ENCODE results near the gene ZNF273.
"Not testable (repeated sequence)": the region's sequence is repeated elsewhere in the genome, so short reads cannot be mapped to it uniquely, and the experiment has no call there.

Gene ZNF273

DNA sequence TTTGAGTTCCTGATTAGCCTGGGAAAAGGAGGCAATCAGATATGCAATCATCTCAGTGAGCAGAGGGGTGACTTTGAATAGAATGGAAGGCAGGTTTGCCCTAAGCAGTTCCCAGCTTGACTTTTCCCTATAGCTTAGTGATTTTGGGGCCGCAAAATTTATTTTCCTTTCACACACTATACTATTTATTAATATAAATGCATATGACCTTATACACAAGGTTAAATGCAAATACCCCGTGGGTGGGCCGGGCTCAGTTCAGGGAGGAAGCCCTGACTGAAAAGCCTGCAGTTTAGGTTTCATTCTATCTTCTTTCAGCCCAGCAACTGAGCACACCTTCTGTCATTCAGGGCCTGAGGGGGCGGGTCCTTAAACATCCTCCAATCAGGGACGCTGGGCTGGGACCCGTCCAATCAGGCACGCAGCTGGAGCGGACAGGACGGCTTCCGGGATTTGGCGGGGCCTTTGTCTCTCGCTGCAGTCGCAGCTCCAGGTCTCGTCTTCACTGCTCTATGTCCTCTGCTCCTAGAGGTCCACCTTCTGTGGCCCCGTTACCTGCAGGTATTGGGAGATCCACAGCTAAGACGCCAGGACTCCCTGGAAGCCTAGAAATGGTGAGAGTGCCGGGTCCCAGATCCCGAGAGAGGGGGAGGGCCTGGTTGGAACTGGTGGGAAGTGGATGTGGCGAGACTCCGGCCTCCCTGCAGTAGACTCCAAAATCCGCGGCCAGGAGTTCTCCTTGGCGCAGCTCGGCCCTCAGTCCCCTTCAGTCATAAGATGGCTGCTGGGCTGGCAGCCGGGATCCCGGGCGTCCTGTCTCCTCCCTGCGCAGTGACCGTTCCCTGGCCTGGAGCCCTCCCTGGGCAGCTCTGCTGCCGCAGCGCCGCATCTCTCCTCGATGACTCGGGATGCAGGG is at the start of gene ZNF273:
Gene ZNF273, plus strand, starts transcription at position 468 of the 916 bp plus-strand sequence. Its CDS starts 45 bp downstream, at position 513.
- DNase-seq = peak; percentile 90
- Mint-ChIP-seq H3K9me3 (no peaks in the 10 kb centered on the region), H3K27me3 (no peaks in the 10 kb centered on the region), H3K4me3 (peak within 1 kb of the TSS; percentile 98), H3K27ac (peak within 1 kb of the TSS; percentile 95), H3K4me1 (ENCODE audit: low read depth) (peaks cover 45% of the 10 kb centered on the region), H3K36me3 (ENCODE audit: low read depth) (peaks cover 42% of the 10 kb centered on the region)

DNA sequence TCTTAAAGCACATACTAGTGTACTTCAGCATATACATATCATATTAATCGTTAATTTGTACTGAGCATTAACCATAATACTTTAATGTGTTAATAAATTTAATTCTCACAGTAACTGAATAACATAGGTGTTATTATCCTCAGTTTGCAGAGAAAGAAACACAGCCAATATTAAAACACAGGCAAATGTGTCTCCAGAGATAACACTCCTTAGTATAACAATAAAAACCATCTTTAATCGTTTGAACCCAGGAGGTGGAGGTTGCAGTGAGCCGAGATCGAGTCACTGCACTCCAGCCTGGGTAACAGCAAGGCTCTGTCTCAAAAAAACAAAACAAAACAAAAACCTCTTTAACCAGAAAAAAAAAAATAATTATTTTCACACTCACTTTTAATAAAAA is 49.4 kb upstream of the ZNF273 start:
- DNase-seq = no peak
- H3K36me3 Mint-ChIP-seq (ENCODE audit: low read depth) = peaks cover 3% of the 10 kb centered on the region
- H3K4me1 Mint-ChIP-seq (ENCODE audit: low read depth) = no peaks in the 10 kb centered on the region
- H3K27me3 Mint-ChIP-seq = no peaks in the 10 kb centered on the region
- peaks cover 10% of the 10 kb centered on the region for H3K9me3 Mint-ChIP-seq
- no peak overlapping the region for H3K27ac Mint-ChIP-seq
- H3K4me3 Mint-ChIP-seq = no peak overlapping the region

DNA sequence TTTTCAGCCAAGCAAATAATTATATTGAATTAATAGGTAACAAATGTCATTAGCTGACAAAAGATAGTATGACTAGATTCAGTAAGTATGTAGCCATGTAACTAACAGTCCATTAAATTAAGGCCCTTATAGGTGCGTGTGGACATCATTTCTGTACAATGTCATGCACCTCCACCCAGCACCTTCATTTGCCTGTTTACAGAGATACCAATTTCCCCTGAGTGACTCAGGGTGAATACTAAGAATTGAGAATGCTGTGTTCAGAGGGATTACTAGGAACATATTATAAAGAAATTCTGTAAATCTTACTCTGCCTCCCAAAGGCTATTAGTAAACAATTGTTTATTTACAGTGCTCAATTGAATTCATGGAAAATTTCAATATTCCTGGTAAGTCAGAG is 48.1 kb upstream of the ZNF273 start:
- Mint-ChIP-seq H3K9me3 (peaks cover 10% of the 10 kb centered on the region), H3K27me3 (no peaks in the 10 kb centered on the region), H3K4me3 (no peak overlapping the region), H3K27ac (no peak overlapping the region), H3K36me3 (ENCODE audit: low read depth) (peaks cover 3% of the 10 kb centered on the region), H3K4me1 (ENCODE audit: low read depth) (no peaks in the 10 kb centered on the region)
- DNase-seq = no peak

DNA sequence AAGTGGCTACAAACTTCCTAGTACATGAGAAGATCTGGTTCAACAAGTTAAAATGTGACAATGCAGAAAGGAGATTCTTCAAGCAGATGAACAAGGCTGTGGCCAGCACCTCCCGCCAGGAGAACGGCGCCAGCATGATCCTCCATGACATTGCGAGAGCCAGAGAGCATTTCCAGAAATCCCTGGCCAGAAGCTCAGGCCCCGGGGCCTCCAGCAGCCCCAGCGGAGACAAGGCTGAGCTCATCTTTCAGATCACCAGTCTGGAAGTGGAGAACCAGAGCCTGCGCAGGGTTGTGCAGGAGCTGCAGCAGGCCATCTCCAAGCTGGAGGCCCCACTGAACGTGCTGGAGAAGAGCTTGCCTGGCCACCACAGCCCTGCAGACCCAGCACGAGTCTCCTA is 40.1 kb upstream of the ZNF273 start:
- Mint-ChIP-seq H3K4me1 (ENCODE audit: low read depth) (no peaks in the 10 kb centered on the region), H3K9me3 (peaks cover 7% of the 10 kb centered on the region), H3K4me3 (no peak overlapping the region), H3K27ac (no peak overlapping the region), H3K36me3 (ENCODE audit: low read depth) (no peaks in the 10 kb centered on the region), H3K27me3 (no peaks in the 10 kb centered on the region)
- no peak for DNase-seq

DNA sequence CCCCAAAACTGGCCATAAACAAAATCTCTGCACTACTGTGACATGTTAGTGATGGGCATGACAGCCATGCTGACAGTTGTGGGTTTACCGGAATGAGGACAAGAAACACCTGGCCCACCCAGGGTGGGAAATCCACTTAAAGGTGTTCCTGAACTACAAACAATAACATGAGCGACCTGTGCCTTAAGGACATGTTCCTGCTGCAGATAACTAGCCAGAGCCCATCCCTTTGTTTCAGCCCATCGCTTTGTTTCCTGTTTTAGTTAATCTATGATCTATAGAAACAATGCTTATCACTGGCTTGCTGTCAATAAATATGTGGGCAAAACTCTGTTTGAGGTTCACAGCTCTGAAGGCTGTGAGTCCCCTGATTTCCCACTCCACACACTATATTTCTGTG is 39.5 kb upstream of the ZNF273 start:
- not testable (repeated sequence) for H3K9me3 Mint-ChIP-seq; H3K27ac Mint-ChIP-seq; DNase-seq; H3K36me3 Mint-ChIP-seq (ENCODE audit: low read depth); H3K27me3 Mint-ChIP-seq; H3K4me3 Mint-ChIP-seq; H3K4me1 Mint-ChIP-seq (ENCODE audit: low read depth)

DNA sequence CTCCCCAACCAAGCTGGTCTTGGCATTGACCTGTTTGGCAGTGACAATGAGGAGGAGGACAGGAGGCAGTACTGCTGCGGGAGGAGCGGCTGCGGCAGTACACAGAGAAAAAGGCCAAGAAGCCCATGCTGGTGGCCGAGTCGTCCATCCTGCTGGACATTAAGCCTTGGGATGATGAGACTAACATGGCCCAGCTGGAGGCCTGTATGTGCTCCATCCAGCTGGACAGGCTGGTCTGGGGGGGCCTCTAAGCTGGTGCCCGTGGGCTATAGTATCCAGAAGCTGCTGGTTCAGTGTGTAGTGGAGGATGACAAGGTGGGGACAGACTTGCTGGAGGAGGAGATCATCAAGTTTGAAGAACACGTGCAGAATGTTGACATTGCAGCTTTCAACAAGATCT is 39.1 kb upstream of the ZNF273 start:
- H3K27ac Mint-ChIP-seq = no peak overlapping the region
- no peak overlapping the region for H3K4me3 Mint-ChIP-seq
- no peak for DNase-seq
- no peaks in the 10 kb centered on the region for H3K27me3 Mint-ChIP-seq
- H3K36me3 Mint-ChIP-seq (ENCODE audit: low read depth) = no peaks in the 10 kb centered on the region
- no peaks in the 10 kb centered on the region for H3K4me1 Mint-ChIP-seq (ENCODE audit: low read depth)
- H3K9me3 Mint-ChIP-seq = peaks cover 7% of the 10 kb centered on the region

DNA sequence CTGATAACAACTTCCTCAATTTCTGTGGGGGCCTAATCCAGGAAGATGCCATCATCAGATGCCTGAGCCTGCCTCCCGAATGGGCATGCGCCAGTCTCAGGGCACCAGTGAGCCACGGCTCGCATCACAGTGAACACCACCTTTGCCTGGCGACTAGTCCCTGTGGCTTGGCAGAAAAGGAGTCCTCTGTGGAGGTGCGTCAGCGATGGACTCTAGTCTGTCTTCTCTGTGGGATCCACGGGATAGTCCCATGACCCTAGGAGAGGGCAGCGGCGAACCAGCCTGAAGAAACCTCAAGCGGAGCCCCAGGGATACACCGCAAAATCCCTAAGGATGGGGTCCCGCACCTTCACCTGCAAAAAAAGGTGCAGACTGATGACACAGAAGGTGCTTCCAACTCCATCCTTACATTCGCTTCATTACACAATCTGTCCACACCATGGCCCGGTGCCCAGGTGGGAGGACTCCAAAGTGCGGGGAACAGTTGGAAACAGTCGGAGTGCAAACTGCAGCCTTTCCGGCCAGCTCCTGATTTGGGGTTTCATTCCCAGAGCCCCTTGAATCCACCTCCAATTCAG is 35.1 kb upstream of the ZNF273 start:
- no peaks in the 10 kb centered on the region for H3K36me3 Mint-ChIP-seq (ENCODE audit: low read depth)
- H3K4me1 Mint-ChIP-seq (ENCODE audit: low read depth) = no peaks in the 10 kb centered on the region
- H3K9me3 Mint-ChIP-seq = peaks cover 7% of the 10 kb centered on the region
- no peaks in the 10 kb centered on the region for H3K27me3 Mint-ChIP-seq
- no peak overlapping the region for H3K27ac Mint-ChIP-seq
- no peak overlapping the region for H3K4me3 Mint-ChIP-seq
- DNase-seq = no peak

DNA sequence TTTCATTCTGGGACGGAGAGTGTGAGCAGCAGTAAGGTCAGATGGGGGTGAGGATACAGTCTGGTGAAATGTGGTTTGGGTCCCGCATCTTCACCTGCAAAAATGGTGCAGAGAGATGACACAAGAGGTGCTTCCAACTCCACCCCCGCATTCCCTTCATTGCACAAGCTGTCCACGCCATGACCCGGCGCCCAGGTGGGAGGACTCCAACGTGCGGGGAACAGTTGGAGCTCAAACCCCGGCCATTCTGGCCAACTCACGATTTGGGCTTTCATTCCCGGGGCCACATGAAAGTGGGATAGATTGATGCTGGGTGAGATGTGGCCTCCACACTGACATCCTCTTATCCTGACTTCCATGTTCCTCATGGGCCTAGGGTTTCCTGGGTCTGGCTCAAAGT is 34.6 kb upstream of the ZNF273 start:
- no peaks in the 10 kb centered on the region for H3K4me1 Mint-ChIP-seq (ENCODE audit: low read depth)
- no peaks in the 10 kb centered on the region for H3K36me3 Mint-ChIP-seq (ENCODE audit: low read depth)
- H3K4me3 Mint-ChIP-seq = no peak overlapping the region
- H3K27me3 Mint-ChIP-seq = no peaks in the 10 kb centered on the region
- no peak overlapping the region for H3K27ac Mint-ChIP-seq
- DNase-seq = no peak
- H3K9me3 Mint-ChIP-seq = peaks cover 5% of the 10 kb centered on the region

DNA sequence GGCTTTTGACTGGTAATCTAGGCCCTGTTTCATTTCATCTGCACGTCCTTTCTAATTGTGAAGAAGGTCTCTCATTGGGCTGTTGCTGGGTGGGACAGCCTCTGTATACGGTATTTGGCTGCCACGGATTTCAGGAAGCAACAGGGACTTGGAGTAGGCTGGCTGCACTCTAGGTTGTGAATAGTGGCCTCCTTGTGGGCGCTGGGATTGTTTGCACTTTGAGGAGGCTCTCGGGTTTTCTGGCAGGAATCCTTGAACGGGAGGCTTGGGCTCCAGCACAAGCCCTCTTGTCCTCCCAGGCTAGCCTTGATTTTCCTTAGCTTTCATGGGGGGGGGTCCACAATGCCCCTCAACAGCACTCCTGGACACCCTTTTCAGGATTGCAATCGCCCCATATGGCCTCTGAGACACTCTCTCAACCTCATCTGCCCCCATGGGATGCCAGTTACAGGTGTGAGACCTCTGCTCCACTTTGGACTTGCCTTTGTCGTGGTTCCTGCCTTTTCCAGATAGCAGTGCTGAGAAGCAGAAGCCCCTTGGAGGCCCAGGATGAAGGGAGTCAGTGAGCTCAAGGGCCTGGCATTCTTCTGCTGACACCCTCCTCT is 33.9 kb upstream of the ZNF273 start:
- Mint-ChIP-seq H3K4me3 (no peak overlapping the region), H3K27ac (no peak overlapping the region), H3K36me3 (ENCODE audit: low read depth) (no peaks in the 10 kb centered on the region), H3K9me3 (peaks cover 4% of the 10 kb centered on the region), H3K27me3 (peaks cover 3% of the 10 kb centered on the region), H3K4me1 (ENCODE audit: low read depth) (no peaks in the 10 kb centered on the region)
- DNase-seq = no peak

DNA sequence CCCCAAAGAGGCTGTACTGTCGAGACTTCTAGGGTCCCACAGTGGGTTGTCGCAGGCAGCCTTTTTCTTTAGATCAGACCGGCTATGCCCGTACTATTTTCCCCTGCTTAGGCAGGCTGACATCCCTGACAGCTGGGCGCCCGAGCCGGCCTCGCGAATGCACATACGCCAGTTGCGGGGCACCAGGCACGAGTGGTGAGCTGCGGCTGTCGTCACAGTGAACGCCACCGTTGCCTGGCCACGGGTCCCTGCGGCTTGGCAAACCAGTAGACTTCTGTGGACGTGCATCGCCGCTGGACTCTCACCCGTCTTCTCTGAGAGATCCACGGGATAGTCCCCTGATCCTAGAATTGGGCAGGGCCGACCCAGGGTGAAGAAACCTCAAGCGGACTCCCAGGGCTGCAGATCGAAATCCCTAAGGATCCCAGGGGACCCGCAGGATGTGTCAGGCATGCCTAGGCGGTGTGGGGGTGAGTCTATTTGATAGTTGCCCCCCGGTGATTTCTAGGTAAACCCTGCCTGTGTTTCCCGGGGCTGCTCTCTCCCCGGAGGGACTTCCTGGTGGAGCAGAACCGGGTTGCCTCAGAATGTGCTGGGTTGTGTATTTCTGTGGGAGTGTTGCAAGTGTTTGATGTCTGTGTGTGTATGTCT is 33.0 kb upstream of the ZNF273 start:
- DNase-seq = no peak
- Mint-ChIP-seq H3K4me1 (ENCODE audit: low read depth) (no peaks in the 10 kb centered on the region), H3K36me3 (ENCODE audit: low read depth) (no peaks in the 10 kb centered on the region), H3K9me3 (peaks cover 4% of the 10 kb centered on the region), H3K4me3 (no peak overlapping the region), H3K27me3 (peaks cover 3% of the 10 kb centered on the region), H3K27ac (no peak overlapping the region)

DNA sequence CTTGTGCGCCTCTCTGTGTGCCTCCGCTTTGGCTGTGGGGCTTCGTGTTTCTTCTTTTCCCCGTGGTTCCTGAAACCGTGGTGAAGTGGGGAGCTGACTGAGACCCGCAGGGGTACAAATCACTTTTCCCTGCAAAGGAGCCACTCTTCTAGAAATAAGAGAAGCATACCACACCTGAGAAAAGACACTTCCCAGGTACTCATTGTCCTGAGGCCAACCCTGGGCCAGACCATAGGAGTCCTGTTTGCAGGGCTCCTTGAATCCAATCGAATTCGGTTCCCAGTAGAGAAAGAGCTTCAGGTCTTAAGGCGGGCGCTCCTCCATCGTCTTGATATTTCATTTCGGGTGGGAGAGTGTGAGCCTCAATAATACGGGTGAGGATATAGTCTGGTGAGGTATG is 32.4 kb upstream of the ZNF273 start:
- Mint-ChIP-seq H3K9me3 (peaks cover 4% of the 10 kb centered on the region), H3K36me3 (ENCODE audit: low read depth) (no peaks in the 10 kb centered on the region), H3K27ac (no peak overlapping the region), H3K27me3 (peaks cover 9% of the 10 kb centered on the region), H3K4me3 (no peak overlapping the region), H3K4me1 (ENCODE audit: low read depth) (no peaks in the 10 kb centered on the region)
- no peak for DNase-seq

DNA sequence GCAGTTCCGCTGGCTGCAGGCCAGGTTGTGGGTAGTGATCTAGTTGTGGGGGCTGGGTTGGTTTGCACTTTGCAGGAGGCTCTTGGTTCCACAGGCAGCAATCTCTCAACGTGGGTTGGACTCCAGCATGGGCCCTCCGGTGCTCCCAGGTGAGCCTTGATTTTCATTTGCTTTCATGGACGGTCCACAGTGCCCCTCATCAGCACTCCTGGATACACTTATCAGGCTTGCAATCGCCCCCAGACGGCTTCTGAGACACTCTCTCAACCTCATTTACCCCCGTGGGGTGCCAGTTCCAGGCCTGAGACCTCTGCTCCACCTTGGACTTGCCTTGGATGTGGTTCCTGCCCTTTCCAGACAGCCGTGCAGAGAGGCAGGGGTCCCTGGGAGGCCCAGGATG is 31.3 kb upstream of the ZNF273 start:
- Mint-ChIP-seq H3K4me1 (ENCODE audit: low read depth) (no peaks in the 10 kb centered on the region), H3K4me3 (no peak overlapping the region), H3K27ac (no peak overlapping the region), H3K27me3 (peaks cover 17% of the 10 kb centered on the region), H3K36me3 (ENCODE audit: low read depth) (no peaks in the 10 kb centered on the region), H3K9me3 (peaks cover 4% of the 10 kb centered on the region)
- DNase-seq = no peak

DNA sequence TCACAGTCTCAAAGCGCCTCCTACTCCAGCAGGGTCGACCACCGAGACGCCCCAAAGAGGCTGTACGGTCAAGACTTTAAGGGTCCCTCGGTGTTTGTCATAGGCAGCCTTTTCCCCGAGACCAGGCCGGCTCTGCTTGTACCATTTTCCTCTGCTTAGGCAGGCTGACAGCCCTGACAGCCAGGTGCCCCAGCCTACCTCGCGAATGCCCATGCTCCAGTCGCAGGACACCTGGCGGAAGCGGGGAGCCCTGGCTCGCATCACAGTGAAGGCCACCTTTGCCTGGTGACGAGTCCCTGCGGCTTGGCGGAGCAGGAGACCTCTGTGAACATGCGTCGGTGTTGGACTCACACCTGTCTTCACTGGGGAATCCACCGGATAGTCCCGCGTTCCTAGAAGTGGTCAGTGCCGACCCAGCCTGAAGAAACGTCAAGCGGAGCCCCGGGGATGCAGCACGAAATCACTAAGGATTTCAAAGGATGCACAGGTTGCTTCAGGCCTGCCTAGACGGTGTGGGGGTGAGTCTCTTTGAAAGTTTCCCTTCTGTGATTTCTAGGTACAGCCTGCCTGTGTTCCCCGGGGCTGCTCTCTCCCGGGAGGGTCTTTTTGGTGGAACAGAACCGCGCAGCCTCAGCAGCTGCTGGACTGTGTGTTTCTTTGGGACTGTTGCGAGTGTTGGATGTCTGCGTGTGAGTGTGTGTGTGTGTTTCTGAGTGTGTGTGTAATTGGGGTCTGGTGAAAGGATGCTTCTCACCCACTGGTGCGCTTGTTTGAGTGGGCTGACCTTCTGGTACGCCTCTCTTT is 30.5 kb upstream of the ZNF273 start:
- Mint-ChIP-seq H3K4me1 (ENCODE audit: low read depth) (peaks cover 5% of the 10 kb centered on the region), H3K36me3 (ENCODE audit: low read depth) (no peaks in the 10 kb centered on the region), H3K9me3 (peaks cover 4% of the 10 kb centered on the region), H3K27me3 (peaks cover 23% of the 10 kb centered on the region), H3K27ac (no peak overlapping the region), H3K4me3 (no peak overlapping the region)
- no peak for DNase-seq

DNA sequence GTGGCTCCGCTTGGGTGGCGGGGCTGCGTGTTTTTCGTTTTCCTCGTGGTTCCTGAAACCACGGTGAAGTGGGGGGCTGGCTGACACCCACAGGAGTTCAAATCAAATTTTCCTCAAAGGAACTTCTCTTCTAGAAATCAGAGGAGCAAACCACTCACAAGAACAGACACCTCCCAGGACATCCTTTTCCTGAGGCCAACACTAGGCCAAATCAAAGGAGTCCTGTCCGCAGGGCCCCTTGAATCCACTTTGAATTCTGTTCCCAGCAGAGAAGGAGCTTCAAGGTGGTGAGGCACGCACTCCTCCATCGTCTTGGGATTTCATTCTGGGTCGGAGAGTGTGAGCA is 29.9 kb upstream of the ZNF273 start:
- Mint-ChIP-seq H3K9me3 (peaks cover 4% of the 10 kb centered on the region), H3K27me3 (peaks cover 28% of the 10 kb centered on the region), H3K27ac (no peak overlapping the region), H3K36me3 (ENCODE audit: low read depth) (no peaks in the 10 kb centered on the region), H3K4me1 (ENCODE audit: low read depth) (peaks cover 10% of the 10 kb centered on the region), H3K4me3 (no peak overlapping the region)
- DNase-seq = no peak
